ENCODE results near the gene C1orf116.

DNA sequence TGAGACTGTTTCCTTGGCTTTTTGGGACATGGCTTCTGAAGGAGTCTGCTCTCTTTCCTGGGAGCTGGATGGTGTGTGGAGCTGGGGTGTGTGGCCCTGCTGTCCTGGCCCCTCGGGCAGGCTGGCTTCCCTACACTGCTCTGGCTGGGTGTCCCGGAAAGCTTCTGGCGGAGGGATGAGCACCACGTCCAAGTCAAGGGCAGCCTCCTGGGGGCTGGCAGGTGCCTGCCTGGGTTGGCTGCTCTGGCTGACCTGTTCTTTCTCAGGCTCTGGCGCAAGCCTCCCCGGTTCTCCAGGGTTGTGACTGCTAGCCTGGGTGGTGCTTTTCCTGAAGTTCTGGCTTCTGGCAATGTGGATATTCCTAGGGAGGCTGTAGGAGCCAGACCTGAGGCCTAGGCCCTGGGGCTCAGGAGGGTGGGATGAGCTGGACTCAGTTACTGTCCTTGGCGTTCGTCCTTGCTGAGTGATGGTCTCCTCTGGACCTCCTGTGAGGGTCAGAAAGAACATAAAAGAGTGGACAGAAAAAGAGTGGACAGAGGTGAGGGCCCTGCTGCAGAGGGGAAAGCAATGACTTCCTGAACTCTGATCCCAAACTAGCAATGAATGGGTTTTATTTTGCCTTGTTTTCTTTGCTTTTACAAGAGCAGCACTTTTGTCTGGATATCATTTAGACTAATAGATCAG lies 9.4 kb downstream of the C1orf116 start:
- TF ChIP-seq ZNF132 (tag by site-specific recombination; IDR thresholded peaks at IDR 0.05; ENCODE audit: borderline replicate concordance) (no peak), TRIM28 (IDR thresholded peaks at IDR 0.05; ENCODE audit: borderline replicate concordance, low read length) (no peak), ZBTB21 (tag by site-specific recombination; IDR thresholded peaks at IDR 0.05) (no peak), ZNF133 (tag by site-specific recombination; IDR thresholded peaks at IDR 0.05) (no peak), BCL11A (tag by site-specific recombination; IDR thresholded peaks at IDR 0.05; ENCODE audit: low read depth) (no peak)
- TF ChIP-seq, protein P1, sequence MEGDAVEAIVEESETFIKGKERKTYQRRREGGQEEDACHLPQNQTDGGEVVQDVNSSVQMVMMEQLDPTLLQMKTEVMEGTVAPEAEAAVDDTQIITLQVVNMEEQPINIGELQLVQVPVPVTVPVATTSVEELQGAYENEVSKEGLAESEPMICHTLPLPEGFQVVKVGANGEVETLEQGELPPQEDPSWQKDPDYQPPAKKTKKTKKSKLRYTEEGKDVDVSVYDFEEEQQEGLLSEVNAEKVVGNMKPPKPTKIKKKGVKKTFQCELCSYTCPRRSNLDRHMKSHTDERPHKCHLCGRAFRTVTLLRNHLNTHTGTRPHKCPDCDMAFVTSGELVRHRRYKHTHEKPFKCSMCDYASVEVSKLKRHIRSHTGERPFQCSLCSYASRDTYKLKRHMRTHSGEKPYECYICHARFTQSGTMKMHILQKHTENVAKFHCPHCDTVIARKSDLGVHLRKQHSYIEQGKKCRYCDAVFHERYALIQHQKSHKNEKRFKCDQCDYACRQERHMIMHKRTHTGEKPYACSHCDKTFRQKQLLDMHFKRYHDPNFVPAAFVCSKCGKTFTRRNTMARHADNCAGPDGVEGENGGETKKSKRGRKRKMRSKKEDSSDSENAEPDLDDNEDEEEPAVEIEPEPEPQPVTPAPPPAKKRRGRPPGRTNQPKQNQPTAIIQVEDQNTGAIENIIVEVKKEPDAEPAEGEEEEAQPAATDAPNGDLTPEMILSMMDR (tag by site-specific recombination; IDR thresholded peaks at IDR 0.05): no peak
- TF ChIP-seq, protein P2, sequence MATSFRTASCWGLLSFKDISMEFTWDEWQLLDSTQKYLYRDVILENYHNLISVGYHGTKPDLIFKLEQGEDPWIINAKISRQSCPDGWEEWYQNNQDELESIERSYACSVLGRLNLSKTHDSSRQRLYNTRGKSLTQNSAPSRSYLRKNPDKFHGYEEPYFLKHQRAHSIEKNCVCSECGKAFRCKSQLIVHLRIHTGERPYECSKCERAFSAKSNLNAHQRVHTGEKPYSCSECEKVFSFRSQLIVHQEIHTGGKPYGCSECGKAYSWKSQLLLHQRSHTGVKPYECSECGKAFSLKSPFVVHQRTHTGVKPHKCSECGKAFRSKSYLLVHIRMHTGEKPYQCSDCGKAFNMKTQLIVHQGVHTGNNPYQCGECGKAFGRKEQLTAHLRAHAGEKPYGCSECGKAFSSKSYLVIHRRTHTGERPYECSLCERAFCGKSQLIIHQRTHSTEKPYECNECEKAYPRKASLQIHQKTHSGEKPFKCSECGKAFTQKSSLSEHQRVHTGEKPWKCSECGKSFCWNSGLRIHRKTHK (tag by site-specific recombination; IDR thresholded peaks at IDR 0.05): no peak

All from HEK293 (cell line).